Astrocyte of the cerebellum (primary cell): ENCODE results near the gene FRMD4A.
A peak's percentile ranks its signal among the peaks of the same experiment; 100 is the strongest.
"Not testable (repeated sequence)": the region's sequence is repeated elsewhere in the genome, so short reads cannot be mapped to it uniquely, and the experiment has no call there.

ENCODE experiments used
- DNase-seq: peaks from one replicate; pipeline ENCODE4 v3.0.0-alpha.2; 2011; ENCODE audit warnings: low read depth
- H3K4me3 ChIP-seq: 2 replicates; pipeline ENCODE4 v1.5.1; 2011; ENCODE audit warnings: mild to moderate bottlenecking, low read depth, low read length, moderate library complexity
- CTCF ChIP-seq: IDR thresholded peaks from 2 replicates; pipeline ENCODE4 v1.5.1; 2012; ENCODE audit warnings: low read length, low read depth, moderate library complexity, mild to moderate bottlenecking; ENCODE audit errors: missing control alignments
- in situ Hi-C: cut with HindIII; loops from 2 replicates; pipeline ENCODE4 v1.10.0; 2017; ENCODE audit warnings: low sequenced_read_pairs

The FRMD4A gene

DNA sequence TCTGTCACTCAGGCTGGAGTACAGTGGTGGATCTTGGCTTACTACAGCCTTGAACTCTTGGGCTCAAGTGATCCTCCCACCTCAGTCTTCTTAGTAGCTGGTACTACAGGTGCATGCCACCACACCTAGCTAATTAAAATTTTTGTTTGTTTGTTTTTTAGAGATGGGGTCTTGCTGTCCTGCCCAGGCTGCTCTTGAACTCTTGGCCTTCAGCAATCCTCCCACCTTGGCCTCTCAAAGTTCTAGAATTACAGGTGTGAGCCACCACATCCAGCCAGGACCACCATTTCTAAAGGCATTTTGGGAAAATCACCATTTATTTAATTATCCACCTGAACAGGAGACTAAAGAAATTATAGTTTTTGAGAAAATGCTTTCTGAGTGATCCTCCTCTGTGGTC lies 491.7 kb downstream of the FRMD4A start:
- no peak for TF ChIP-seq CTCF
- H3K4me3 ChIP-seq = no peak overlapping the region
- DNase-seq = no peak
- in situ Hi-C loops = no loop called here

GRCh38 chr10:13837966-13838365 lies 492.8 kb downstream of the FRMD4A start:
- no peak for DNase-seq
- in situ Hi-C loops = no loop called here
- no peak overlapping the region for H3K4me3 ChIP-seq
- TF ChIP-seq CTCF = no peak

GRCh38 chr10:13834581-13835286 lies 496.0 kb downstream of the FRMD4A start:
- in situ Hi-C loops = no loop called here
- DNase-seq = peak; percentile 18
- TF ChIP-seq CTCF = no peak
- H3K4me3 ChIP-seq = peak overlapping the region; percentile 3

- DNase-seq = no peak
- no peak for TF ChIP-seq CTCF
- H3K4me3 ChIP-seq = no peak overlapping the region
- in situ Hi-C loops = no loop called here
These were observed 499.0 kb downstream of the FRMD4A start for GRCh38 chr10:13831711-13832141.

DNA sequence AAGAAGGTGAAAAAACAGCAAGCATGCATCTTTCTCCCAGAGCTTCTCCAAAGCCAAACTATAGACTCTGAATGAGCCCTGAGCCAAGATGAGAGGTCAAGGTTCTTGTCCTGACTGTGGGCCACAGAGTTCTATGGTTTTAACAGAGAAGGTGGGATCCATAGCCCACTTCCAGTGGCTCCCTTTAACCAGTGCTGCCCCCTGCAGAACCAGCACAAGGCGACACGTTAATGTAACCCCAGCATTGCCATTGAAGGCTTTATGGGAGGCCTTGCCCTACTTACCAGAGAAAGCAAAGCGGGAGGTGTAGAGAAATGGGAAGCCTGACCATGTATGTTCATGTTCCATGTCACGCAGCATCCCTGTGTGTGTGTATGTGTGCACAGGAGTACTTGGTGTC lies 500.3 kb downstream of the FRMD4A start:
- no peak for TF ChIP-seq CTCF
- no peak overlapping the region for H3K4me3 ChIP-seq
- DNase-seq = no peak
- in situ Hi-C loops = no loop called here

- in situ Hi-C loops = loop anchor here (10.0 kb wide), 1 partner anchor 655 kb away; no protein-coding TSS in a partner anchor
- H3K4me3 ChIP-seq = no peak overlapping the region
- DNase-seq = no peak
- no peak for TF ChIP-seq CTCF
These were observed 500.9 kb downstream of the FRMD4A start for GRCh38 chr10:13829790-13830189.

- in situ Hi-C loops = loop anchor here (10.0 kb wide), 1 partner anchor 657 kb away; no protein-coding TSS in a partner anchor
- H3K4me3 ChIP-seq = not testable (repeated sequence)
These were observed 502.4 kb downstream of the FRMD4A start for GRCh38 chr10:13828284-13828683.

More at GRCh38 chr10:13828284-13828683, 502.4 kb downstream of the FRMD4A start:
- not testable (repeated sequence) for DNase-seq
